ENCODE data around the gene PLXDC2. TPM values are rescaled to one million over a fixed set of nuclear protein-coding genes. Genes with fewer than 3 reads are reported as not detected.

Gene PLXDC2
- total RNA-seq, 1 donor from 2014 or later: 51.3 TPM

GRCh38 chr10:20281579-20281978 lies 465.3 kb downstream of the PLXDC2 start:
- TF ChIP-seq CTCF (IDR thresholded peaks at IDR 0.05) (no peak), POLR2AphosphoS5 (IDR thresholded peaks at IDR 0.05; ENCODE audit: insufficient read depth in 1 of 2, low read depth in 1 of 2) (no peak), POLR2A (IDR thresholded peaks at IDR 0.05) (no peak)
- no peak overlapping the region for H3K4me3 ChIP-seq
- H3K36me3 ChIP-seq: peaks cover 0 to 8% of the 10 kb centered on the region in 2 donors

DNA sequence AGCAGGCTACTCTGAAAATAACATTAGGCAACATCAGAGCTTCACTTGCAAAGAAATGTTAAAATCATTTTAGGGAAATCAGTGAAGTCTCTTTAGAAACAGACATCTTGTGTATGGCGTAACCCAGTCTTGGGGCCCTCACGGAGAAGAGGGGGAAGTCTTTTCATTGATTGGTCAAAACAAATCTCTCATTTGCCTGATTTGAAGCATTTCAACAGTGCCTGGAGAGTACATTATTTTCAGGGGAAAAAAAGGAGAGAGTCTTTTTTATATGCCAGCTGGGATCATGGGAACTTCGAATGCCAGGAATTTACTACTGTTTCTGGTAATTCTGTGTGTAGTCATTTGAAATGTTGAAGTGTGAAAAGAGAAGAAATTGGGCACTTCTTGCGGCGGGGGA lies 471.4 kb downstream of the PLXDC2 start:
- Histone ChIP-seq H3K4me1 (no peaks in the 10 kb centered on the region), H3K4me3 (no peak overlapping the region), H3K9me3 (no peaks in the 10 kb centered on the region), H3K27ac (no peak overlapping the region), H3K27me3 (no peaks in the 10 kb centered on the region), H3K36me3 (no peaks in the 10 kb centered on the region)
- DNase-seq (ENCODE audit: extremely low spot score in 2 of 2): no peak
- TF ChIP-seq CTCF (IDR thresholded peaks at IDR 0.05): no peak
- intact Hi-C loops (cut with DNase I): no loop called here

More at GRCh38 chr10:20281579-20281978, 465.3 kb downstream of the PLXDC2 start:
- intact Hi-C loops (cut with DNase I): no loop called here
- DNase-seq (ENCODE audit: extremely low spot score in 2 of 2): no peak
- Histone ChIP-seq H3K27me3 (no peaks in the 10 kb centered on the region), H3K9me3 (no peaks in the 10 kb centered on the region), H3K27ac (no peak overlapping the region), H3K4me1 (no peaks in the 10 kb centered on the region)

GRCh38 chr10:20288060-20288459 lies 471.8 kb downstream of the PLXDC2 start:
- Histone ChIP-seq H3K36me3 (no peaks in the 10 kb centered on the region), H3K4me3 (no peak overlapping the region), H3K9me3 (no peaks in the 10 kb centered on the region), H3K27ac (no peak overlapping the region), H3K27me3 (no peaks in the 10 kb centered on the region), H3K4me1 (no peaks in the 10 kb centered on the region)
- no peak for DNase-seq (ENCODE audit: extremely low spot score in 2 of 2)
- TF ChIP-seq POLR2A (IDR thresholded peaks at IDR 0.05): no peak
- TF ChIP-seq POLR2AphosphoS5 (IDR thresholded peaks at IDR 0.05; ENCODE audit: insufficient read depth in 1 of 2, low read depth in 1 of 2): no peak
- TF ChIP-seq CTCF (IDR thresholded peaks at IDR 0.05): no peak
- intact Hi-C loops (cut with DNase I): no loop called here

GRCh38 chr10:20289070-20289828 lies 473.0 kb downstream of the PLXDC2 start:
- intact Hi-C loops (cut with DNase I): no loop called here
- no peak for DNase-seq (ENCODE audit: extremely low spot score in 2 of 2)
- Histone ChIP-seq H3K27me3 (no peaks in the 10 kb centered on the region), H3K4me1 (no peaks in the 10 kb centered on the region), H3K9me3 (no peaks in the 10 kb centered on the region), H3K4me3 (no peak overlapping the region), H3K27ac (no peak overlapping the region), H3K36me3 (no peaks in the 10 kb centered on the region)
- TF ChIP-seq POLR2A (IDR thresholded peaks at IDR 0.05) (no peak), CTCF (IDR thresholded peaks at IDR 0.05) (no peak), POLR2AphosphoS5 (IDR thresholded peaks at IDR 0.05; ENCODE audit: insufficient read depth in 1 of 2, low read depth in 1 of 2) (no peak)

DNA sequence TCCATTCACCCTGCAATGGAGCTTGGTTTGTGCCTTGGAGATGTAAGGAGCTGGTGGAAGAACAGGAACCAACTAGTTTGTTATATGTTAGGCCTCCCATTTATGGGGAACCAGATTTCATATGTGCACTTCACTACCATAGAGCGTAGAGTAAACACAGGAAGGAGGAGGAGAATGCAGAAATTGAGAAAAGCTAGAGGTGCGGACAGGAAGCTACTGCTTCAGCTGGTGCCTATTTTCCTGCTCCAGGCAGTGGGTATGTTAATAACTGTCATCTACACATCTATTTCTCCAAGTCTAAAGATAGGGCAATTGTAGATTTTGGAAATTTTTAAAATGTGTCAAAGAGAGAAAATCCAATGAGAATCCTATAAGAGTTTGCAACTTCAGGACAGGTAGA lies 482.2 kb downstream of the PLXDC2 start:
- Histone ChIP-seq H3K36me3 (no peaks in the 10 kb centered on the region), H3K27me3 (no peaks in the 10 kb centered on the region), H3K27ac (no peak overlapping the region), H3K4me1 (no peaks in the 10 kb centered on the region), H3K4me3 (no peak overlapping the region), H3K9me3 (no peaks in the 10 kb centered on the region)
- DNase-seq (ENCODE audit: extremely low spot score in 2 of 2): no peak
- intact Hi-C loops (cut with DNase I): no loop called here
- TF ChIP-seq POLR2A (IDR thresholded peaks at IDR 0.05): no peak
- no peak for TF ChIP-seq CTCF (IDR thresholded peaks at IDR 0.05)
- TF ChIP-seq POLR2AphosphoS5 (IDR thresholded peaks at IDR 0.05; ENCODE audit: insufficient read depth in 1 of 2, low read depth in 1 of 2): no peak

Data from vagina (tissue), 2 donors.